Right cardiac atrium (tissue), 5 donors: ENCODE data around the gene ZSCAN20. TPM values are rescaled to one million over a fixed set of nuclear protein-coding genes. Genes with fewer than 3 reads are reported as not detected.

Experiments
- ATAC-seq, 2 donors: fragments of 200-7000 bp; cut with Tn5 transposase; one replicate each; pipeline versions ENCODE4 v1.8.0 to v1.9.1; 2020; ENCODE audit warnings: moderate library complexity in 2 of 2, mild to moderate bottlenecking in 1 of 2
- DNase-seq, 3 donors: peaks; one replicate each; pipeline ENCODE4 v3.0.0-alpha.2; 2020
- H3K27ac ChIP-seq: one replicate; pipeline ENCODE4 v1.5.1; 2013; ENCODE audit warnings: mild to moderate bottlenecking, low read length, control low read depth, moderate library complexity
- H3K27me3 ChIP-seq: one replicate; pipeline ENCODE4 v1.6.1; 2013; ENCODE audit not compliant: control insufficient read depth, insufficient read depth
- H3K4me1 ChIP-seq: one replicate; pipeline ENCODE4 v1.6.1; 2013; ENCODE audit warnings: low read length; ENCODE audit not compliant: control insufficient read depth, insufficient read depth
- H3K4me3 ChIP-seq: one replicate; pipeline ENCODE4 v1.5.1; 2013; ENCODE audit warnings: low read length, control low read depth
- H3K9me3 ChIP-seq: one replicate; pipeline ENCODE4 v1.6.1; 2013; ENCODE audit warnings: low read length; ENCODE audit not compliant: control insufficient read depth
- WGBS: extraction: QIAGEN DNeasy Blood & Tissue Kit; methylation state at CpG from one replicate; pipeline ENCODE4 v1.1.7; 2013; 5-methylcytosine and 5-hydroxymethylcytosine counted together
- intact Hi-C, 4 donors: fragments of 100-400 bp; cut with DNase I; formaldehyde crosslinking; loops; one replicate each; pipeline versions ENCODE4 v1.11.0 to v1.14.0; 2022 to 2023
- polyA plus RNA-seq: library from polyadenylated mRNA; stranded (reverse); fragments of 200-250 nt; gene quantifications from one replicate; pipeline ENCODE4 v1.2.3, GENCODE V29; 2013
- total RNA-seq, 4 donors: library from RNA; stranded (reverse); fragmentation: NEBNext Ultra II Directional; extraction: Animal tissue kit (Norgen Biotek cat#: 25700); gene quantifications; one replicate each; pipeline ENCODE4 v1.2.1, GENCODE V29; 2021
- donor health status: healthy with polysubstance abuse.
- donor health status: DM: no; HTN: yes; CAD: no.
- donor health status: DM: no; HTN: no; CAD: no.
- donor health status: DM: no; HTN: yes; CAD: no; lungs with severe emphysema.
- donor health status: DM: yes; HTN: yes; CAD: no.

ZSCAN20 gene
- total and polyA plus RNA-seq, 5 donors, result 1.6 to 5.9 (median 4.9) TPM

DNA sequence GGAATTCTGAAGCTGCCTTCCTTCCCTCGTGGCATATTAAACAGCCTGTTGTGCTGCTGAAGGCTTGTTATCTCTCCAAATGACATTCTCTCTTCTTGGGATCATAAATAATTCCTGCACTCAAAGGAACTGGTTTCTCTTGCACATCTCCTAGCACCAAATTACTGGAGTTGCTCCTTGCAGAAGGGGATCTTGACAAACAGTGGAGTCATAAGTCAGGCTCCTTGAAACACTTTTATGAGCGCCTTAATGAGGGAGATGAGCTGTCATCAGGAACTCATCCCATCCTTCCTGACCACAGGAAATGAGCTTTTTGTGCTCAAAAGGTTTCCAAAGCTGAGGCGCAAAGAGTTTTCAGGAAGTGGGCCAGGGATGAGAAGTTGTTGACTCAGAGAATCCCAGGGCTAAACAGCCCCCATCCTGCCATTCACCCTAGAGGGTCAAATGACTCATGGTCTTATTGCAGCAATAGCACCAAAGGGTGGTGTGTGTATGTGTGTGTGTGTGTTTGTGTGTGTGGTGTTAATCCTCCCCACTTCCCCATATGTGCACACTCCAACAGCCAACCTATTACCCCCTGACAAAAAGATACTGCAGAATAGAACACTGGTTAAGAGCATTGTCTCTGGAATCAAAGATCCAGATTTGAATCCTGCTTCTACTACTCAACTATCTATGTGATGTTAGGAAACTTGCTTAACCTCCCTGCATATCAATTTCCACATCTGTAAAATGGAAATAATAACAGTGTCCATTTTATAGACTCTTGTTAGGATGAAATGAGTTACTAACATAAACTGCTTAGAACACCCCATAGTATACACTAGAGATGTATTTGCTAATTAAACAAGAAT lies 38.7 kb upstream of the ZSCAN20 start:
- ATAC-seq (peak in 1 of 2 donors; percentile 31), DNase-seq (peak in 1 of 3 donors; percentile 22)
- Histone ChIP-seq H3K4me3 (no peak overlapping the region), H3K4me1 (peaks cover 3% of the 10 kb centered on the region), H3K27ac (peak overlapping the region; percentile 42), H3K9me3 (no peaks in the 10 kb centered on the region), H3K27me3 (no peaks in the 10 kb centered on the region)
- WGBS, result 35% methylated on average over 3 of the region's 3 CpGs
- intact Hi-C loops, result no loop called here

DNA sequence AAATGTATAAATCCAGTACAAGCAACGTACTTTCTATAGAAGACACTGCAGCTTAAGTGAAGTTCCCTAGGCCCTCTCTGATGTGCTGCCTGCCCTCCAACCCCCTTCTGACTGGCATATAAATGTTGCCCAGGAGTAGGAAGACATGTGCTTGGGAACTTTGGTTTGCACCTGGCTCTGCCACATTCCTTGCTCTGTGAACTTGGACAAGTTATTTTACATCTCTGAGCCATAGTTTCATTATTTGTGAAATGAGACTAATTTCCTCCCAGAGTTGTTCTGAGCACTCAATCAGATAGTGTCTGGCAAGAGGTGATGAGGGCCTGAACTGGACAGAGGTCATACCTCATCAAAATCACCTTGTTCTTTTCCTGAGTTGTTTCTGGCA lies 38.1 kb upstream of the ZSCAN20 start:
- Histone ChIP-seq H3K27ac (no peak overlapping the region), H3K4me1 (peaks cover 3% of the 10 kb centered on the region)
- ATAC-seq, result no peak

DNA sequence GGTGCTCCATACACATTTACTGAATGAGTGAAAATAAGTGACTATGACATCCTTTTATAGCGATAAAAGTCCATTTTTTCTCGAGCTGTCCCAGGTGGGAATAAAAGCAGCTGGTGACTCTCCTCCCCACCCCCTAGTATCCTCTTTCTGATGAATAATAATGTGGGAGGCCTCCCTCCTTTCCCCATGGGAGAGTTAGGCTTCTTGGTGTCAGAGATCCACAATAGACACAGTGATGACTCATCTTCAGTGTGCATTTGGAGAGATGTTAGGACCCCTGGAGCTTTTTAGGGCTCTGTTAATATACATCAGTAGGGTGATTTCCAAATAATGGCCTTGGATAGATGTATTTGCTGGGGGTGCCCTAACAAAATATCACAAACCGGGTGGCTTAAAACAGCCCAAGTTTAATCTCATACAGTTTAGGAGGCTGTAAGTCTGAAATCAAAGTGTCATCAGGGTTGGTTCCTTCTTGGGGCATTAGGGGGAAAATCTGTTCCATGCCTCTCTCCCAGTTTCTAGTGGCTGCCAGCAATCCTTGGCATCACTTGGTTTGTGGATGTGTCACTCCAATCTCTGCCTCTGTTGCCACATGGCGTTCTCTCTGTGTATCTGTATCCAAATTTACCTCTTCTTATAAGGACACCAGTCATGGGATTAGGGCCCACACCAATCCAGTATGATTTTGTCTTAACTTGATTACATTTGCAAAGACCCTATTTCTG lies 37.2 kb upstream of the ZSCAN20 start:
- no peak for DNase-seq
- H3K27me3 ChIP-seq, result no peaks in the 10 kb centered on the region
- H3K4me3 ChIP-seq, result no peak overlapping the region
- peak overlapping the region; percentile 13 for H3K27ac ChIP-seq
- WGBS, result 57% methylated on average over 4 of the region's 4 CpGs
- peaks cover 3% of the 10 kb centered on the region for H3K4me1 ChIP-seq
- H3K9me3 ChIP-seq, result no peaks in the 10 kb centered on the region
- intact Hi-C loops, result no loop called here
- no peak for ATAC-seq

More for the DNA sequence above, 38.1 kb upstream of the ZSCAN20 start:
- WGBS, result 100% methylated on average over 1 of the region's 1 CpG
- Histone ChIP-seq H3K4me3 (no peak overlapping the region), H3K9me3 (no peaks in the 10 kb centered on the region), H3K27me3 (no peaks in the 10 kb centered on the region)
- DNase-seq, result no peak
- intact Hi-C loops, result no loop called here

DNA sequence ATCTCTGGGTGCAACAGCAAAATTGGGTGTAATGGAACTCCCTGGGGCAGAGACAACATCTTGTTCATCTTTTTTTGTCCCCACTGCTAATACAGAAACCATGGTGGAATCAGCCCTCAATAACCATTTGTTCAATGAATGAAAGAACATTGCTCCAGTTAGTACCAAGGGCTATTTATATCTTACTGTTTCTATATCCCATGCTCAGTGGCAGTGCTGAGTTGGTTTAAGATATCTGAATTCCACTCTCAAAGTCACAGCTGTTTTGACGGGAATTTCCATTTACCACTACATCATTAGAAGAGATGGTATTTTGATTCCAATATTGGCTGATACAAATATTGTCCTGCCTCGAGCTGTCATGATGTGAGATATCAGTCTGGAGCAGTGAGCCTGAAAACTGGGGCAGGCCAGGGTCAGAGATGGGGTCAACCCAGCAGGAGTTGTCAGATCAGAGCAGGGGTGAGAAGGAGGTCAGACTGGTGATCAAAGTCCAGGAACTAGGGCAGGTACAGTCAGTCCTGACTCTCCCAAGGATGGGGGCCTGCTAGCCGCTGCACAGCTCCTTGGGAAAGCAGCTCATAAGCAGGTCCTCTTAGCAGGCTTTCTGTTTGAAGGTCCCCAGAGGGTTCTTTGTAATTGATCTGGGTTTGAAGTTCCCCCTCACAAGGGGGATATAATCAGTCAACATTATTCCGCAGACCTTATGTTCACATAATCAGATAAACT lies 35.7 kb upstream of the ZSCAN20 start:
- 69% methylated on average over 4 of the region's 4 CpGs for WGBS
- DNase-seq (peak in 1 of 3 donors; percentile 44), ATAC-seq (no peak)
- intact Hi-C loops, result no loop called here
- Histone ChIP-seq H3K27ac (peak overlapping the region; percentile 30), H3K9me3 (no peaks in the 10 kb centered on the region), H3K27me3 (no peaks in the 10 kb centered on the region), H3K4me3 (no peak overlapping the region), H3K4me1 (peaks cover 3% of the 10 kb centered on the region)

DNA sequence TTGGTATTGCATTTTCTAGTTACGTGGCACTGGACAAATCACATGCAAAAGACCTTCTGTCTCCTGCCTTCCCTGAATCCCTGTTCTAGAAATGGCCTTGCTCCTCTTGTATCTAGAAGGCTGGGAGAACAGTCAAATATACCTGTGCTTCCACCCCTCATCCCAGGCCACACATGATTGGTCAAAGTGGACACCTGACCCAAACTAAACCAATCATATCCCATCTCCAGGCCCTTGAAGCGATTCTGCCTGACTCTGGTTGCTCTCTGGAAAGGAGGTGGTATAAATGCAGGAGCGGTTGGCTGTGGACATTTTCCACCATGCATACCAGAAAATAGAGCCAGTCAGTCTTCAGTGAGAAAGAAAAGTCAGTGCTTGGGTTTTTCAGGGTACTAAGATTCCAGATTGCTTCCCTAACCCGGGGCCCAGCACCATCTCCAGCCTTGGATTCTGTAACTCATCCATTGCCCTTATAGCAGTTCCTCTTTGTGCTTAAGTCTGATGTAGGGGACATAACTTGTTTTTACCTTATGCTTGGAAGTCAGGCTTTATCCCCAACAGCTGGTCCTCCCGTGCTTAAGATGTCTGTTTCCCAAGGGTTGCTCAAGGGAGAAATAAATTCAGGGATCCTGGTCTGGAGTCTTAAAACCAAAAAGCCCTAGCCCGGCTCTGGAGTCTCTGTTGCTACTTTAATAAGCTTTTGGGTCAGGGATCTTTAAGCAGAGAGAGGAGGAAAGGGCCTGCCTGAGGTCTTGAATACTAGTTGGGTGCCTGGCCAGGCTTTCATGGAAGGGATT lies 33.9 kb upstream of the ZSCAN20 start:
- no peak for ATAC-seq
- intact Hi-C loops, result no loop called here
- WGBS, result 90% methylated on average over 6 of the region's 6 CpGs

DNA sequence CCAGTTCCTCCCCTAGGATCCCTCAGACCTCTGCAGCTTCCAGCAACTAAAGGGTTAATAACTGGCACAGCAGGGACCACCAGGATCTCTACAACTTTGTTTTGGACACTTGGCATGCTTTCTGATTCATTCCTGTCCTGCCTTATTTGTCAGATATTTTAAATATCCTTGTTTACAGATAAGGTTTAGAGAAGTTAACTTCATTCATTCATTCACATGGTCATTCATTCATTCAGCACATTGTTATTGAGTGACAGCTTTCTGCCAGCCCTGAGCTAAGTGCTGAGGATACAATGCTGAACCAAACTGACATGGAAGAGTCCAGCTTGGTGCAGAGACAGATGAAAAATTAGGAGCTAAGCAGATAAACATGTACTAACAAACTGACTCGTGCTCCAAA lies 32.8 kb upstream of the ZSCAN20 start:
- Histone ChIP-seq H3K4me1 (peaks cover 8% of the 10 kb centered on the region), H3K4me3 (no peak overlapping the region), H3K27ac (no peak overlapping the region), H3K27me3 (no peaks in the 10 kb centered on the region), H3K9me3 (no peaks in the 10 kb centered on the region)
- WGBS, result 40% methylated on average over 1 of the region's 1 CpG
- DNase-seq (no peak), ATAC-seq (no peak)
- intact Hi-C loops, result loop anchor here in 1 of 4 donors (10.0 kb wide), 1 partner anchor 45 kb away; no protein-coding TSS in a partner anchor

More for the DNA sequence above, 33.9 kb upstream of the ZSCAN20 start:
- peaks cover 5% of the 10 kb centered on the region for H3K4me1 ChIP-seq
- H3K27me3 ChIP-seq, result no peaks in the 10 kb centered on the region
- no peak for DNase-seq
- H3K4me3 ChIP-seq, result no peak overlapping the region
- H3K9me3 ChIP-seq, result no peaks in the 10 kb centered on the region
- no peak overlapping the region for H3K27ac ChIP-seq

DNA sequence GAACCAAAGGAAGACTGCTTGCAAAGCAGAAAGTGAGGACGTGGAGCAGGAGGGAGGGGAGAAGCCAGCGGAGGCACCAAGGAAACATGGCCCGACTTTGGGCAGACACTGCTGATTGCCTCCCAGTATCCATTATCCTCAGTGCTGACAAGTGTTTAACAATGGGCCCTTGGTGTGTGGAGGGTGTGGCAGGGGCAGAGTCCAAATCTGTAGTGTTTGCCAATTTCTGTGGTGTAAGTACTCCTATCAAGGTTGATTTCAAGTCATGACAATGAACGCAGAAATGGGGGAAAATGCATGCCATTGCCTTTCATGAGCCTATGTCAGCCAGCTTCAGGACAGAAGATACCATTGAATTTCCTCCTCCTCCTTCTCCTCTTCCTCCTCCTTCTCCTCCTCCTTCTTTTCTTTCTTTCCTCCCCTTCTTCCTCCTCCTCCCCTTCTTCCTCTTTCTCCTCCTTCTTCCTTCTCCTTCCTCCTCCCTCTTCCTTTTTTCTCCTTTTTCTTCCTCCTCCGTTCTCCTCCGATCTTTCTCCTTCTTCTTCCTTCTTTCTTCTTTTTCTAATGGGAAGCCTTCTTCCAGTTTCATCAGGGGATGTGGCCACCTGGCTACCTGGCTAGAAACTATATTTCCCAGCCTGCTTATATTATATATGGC lies 31.2 kb upstream of the ZSCAN20 start:
- Histone ChIP-seq H3K27me3 (no peaks in the 10 kb centered on the region), H3K9me3 (no peaks in the 10 kb centered on the region), H3K4me3 (no peak overlapping the region), H3K4me1 (peaks cover 8% of the 10 kb centered on the region), H3K27ac (no peak overlapping the region)
- intact Hi-C loops, result loop anchor here in 1 of 4 donors (10.0 kb wide), 1 partner anchor 46 kb away; no protein-coding TSS in a partner anchor
- ATAC-seq (no peak), DNase-seq (no peak)
- whole genome bisulfite sequencing, result 78% methylated on average over 6 of the region's 6 CpGs

DNA sequence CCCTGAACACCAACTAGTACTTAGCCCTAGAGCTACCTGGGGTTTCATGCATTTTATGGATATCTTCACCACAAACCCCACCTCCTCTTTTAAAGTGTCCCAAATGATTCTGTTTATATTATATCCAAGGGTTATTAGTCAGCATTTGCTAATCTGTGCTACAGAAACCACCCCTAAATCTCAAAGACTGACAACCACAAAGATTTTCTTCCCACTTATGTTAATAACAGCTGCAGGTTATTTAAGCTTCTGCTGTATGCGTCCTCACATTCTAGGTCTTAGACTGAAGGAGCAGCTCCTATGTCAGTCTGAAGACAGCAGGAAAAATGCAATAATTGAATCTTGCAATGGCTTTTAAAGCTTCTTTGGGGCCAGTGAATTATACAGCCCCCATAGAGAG lies 30.3 kb upstream of the ZSCAN20 start:
- Histone ChIP-seq H3K27ac (no peak overlapping the region), H3K4me1 (peaks cover 5% of the 10 kb centered on the region), H3K4me3 (no peak overlapping the region), H3K27me3 (no peaks in the 10 kb centered on the region), H3K9me3 (no peaks in the 10 kb centered on the region)
- 82% methylated on average over 1 of the region's 1 CpG for WGBS
- intact Hi-C loops, result loop anchor here in 1 of 4 donors (10.0 kb wide), 1 partner anchor 47 kb away; no protein-coding TSS in a partner anchor
- DNase-seq, result no peak
- no peak for ATAC-seq

DNA sequence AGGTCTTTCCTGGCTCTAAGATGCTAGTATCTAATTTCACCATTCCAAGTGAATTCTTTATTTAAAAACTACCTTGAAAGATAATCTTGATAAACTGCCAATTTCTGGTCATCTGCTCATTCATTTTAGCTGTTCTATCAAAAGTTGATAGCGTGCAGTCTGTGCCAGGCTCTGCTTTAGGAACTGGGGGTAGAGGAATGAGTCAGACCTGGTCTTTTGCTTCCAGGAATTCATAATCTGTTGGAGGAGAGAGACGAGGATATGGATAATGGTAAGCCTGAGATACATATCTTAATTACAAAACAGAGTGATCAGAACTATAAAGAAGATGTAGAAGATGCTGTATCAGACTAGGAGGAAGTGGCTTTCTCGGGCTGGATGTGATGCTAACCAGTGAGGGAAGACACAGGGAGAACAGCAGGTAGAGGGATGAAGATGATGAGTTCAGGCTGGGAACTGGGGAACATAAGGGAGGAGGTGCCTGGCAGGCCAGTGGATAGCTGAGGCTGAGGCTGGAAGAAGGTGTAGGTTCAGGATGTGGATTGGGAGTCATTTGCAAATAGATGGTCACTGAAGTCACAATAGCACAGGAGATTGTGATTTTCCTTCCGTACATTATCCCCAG lies 29.3 kb upstream of the ZSCAN20 start:
- Histone ChIP-seq H3K4me3 (no peak overlapping the region), H3K4me1 (peaks cover 5% of the 10 kb centered on the region), H3K27ac (peak overlapping the region; percentile 25), H3K9me3 (no peaks in the 10 kb centered on the region), H3K27me3 (no peaks in the 10 kb centered on the region)
- no peak for DNase-seq
- 44% methylated on average over 4 of the region's 4 CpGs for WGBS
- intact Hi-C loops, result loop anchor here in 1 of 4 donors (10.0 kb wide), 1 partner anchor 48 kb away; no protein-coding TSS in a partner anchor
- ATAC-seq, result no peak
